Muscle layer of duodenum (tissue), 2 donors: ENCODE data around the gene KCNJ5.
"Not testable (repeated sequence)": the region's sequence is repeated elsewhere in the genome, so short reads cannot be mapped to it uniquely, and the experiment has no call there.

ENCODE experiments used
- H3K27ac ChIP-seq: one replicate; pipeline ENCODE4 v1.7.0; 2013; ENCODE audit warnings: mild to moderate bottlenecking, low read length
- H3K27me3 ChIP-seq: one replicate; pipeline ENCODE4 v1.7.0; 2013; ENCODE audit warnings: low read depth, mild to moderate bottlenecking, control low read depth, low read length
- H3K36me3 ChIP-seq, 2 donors: one replicate each; pipeline ENCODE4 v1.7.0; 2013; ENCODE audit warnings: low read length in 2 of 2, control low read depth in 1 of 2, mild to moderate bottlenecking in 1 of 2; ENCODE audit not compliant: insufficient read depth in 2 of 2, control insufficient read depth in 1 of 2
- H3K4me1 ChIP-seq, 2 donors: one replicate each; pipeline ENCODE4 v1.7.0; 2013; ENCODE audit warnings: low read length in 2 of 2, mild to moderate bottlenecking in 2 of 2, control low read depth in 1 of 2, moderate library complexity in 1 of 2; ENCODE audit not compliant: insufficient read depth in 2 of 2, control insufficient read depth in 1 of 2
- H3K4me3 ChIP-seq, 2 donors: one replicate each; pipeline ENCODE4 v1.7.0; 2013; ENCODE audit warnings: low read length in 2 of 2, low read depth in 1 of 2, mild to moderate bottlenecking in 1 of 2
- H3K9me3 ChIP-seq, 2 donors: one replicate each; pipeline ENCODE4 v1.7.0; 2013; ENCODE audit warnings: low read length in 2 of 2, control low read depth in 1 of 2, mild to moderate bottlenecking in 1 of 2; ENCODE audit not compliant: control insufficient read depth in 1 of 2
- donor health status: healthy.

The KCNJ5 gene

GRCh38 chr11:128917144-128917724, 26.1 kb downstream of the KCNJ5 start:
- Histone ChIP-seq H3K27ac (no peak overlapping the region), H3K4me3 (no peak overlapping the region), H3K27me3 (no peaks in the 10 kb centered on the region), H3K9me3 (no peaks in the 10 kb centered on the region), H3K36me3 (no peaks in the 10 kb centered on the region), H3K4me1 (no peaks in the 10 kb centered on the region)

- H3K27me3 ChIP-seq: no peaks in the 10 kb centered on the region
- no peaks in the 10 kb centered on the region for H3K36me3 ChIP-seq
- H3K27ac ChIP-seq: no peak overlapping the region
- H3K4me3 ChIP-seq: no peak overlapping the region
- H3K4me1 ChIP-seq: no peaks in the 10 kb centered on the region
- no peaks in the 10 kb centered on the region for H3K9me3 ChIP-seq
Observed at GRCh38 chr11:128919216-128919615, 28.1 kb downstream of the KCNJ5 start.

- not testable (repeated sequence) for H3K9me3 ChIP-seq, H3K27me3 ChIP-seq, H3K27ac ChIP-seq, H3K4me1 ChIP-seq, H3K36me3 ChIP-seq, H3K4me3 ChIP-seq
Observed at GRCh38 chr11:128919635-128920034, 28.5 kb downstream of the KCNJ5 start.

GRCh38 chr11:128920666-128921065, 29.5 kb downstream of the KCNJ5 start:
- Histone ChIP-seq H3K27me3 (no peaks in the 10 kb centered on the region), H3K4me1 (no peaks in the 10 kb centered on the region), H3K27ac (no peak overlapping the region), H3K9me3 (no peaks in the 10 kb centered on the region), H3K36me3 (no peaks in the 10 kb centered on the region), H3K4me3 (no peak overlapping the region)

- H3K36me3 ChIP-seq: no peaks in the 10 kb centered on the region
- no peaks in the 10 kb centered on the region for H3K4me1 ChIP-seq
- no peaks in the 10 kb centered on the region for H3K9me3 ChIP-seq
- H3K27me3 ChIP-seq: no peaks in the 10 kb centered on the region
- no peak overlapping the region for H3K27ac ChIP-seq
- no peak overlapping the region for H3K4me3 ChIP-seq
Observed at GRCh38 chr11:128921793-128922192, 30.6 kb downstream of the KCNJ5 start.

GRCh38 chr11:128924104-128924503, 32.9 kb downstream of the KCNJ5 start:
- no peak overlapping the region for H3K27ac ChIP-seq
- H3K36me3 ChIP-seq: no peaks in the 10 kb centered on the region
- no peaks in the 10 kb centered on the region for H3K9me3 ChIP-seq
- H3K4me1 ChIP-seq: no peaks in the 10 kb centered on the region
- no peaks in the 10 kb centered on the region for H3K27me3 ChIP-seq
- no peak overlapping the region for H3K4me3 ChIP-seq

- Histone ChIP-seq H3K9me3 (no peaks in the 10 kb centered on the region), H3K27me3 (no peaks in the 10 kb centered on the region), H3K36me3 (no peaks in the 10 kb centered on the region), H3K4me3 (no peak overlapping the region), H3K4me1 (no peaks in the 10 kb centered on the region), H3K27ac (no peak overlapping the region)
Observed at GRCh38 chr11:128924510-128925249, 33.5 kb downstream of the KCNJ5 start.

GRCh38 chr11:128925250-128925600, 34.1 kb downstream of the KCNJ5 start:
- no peak overlapping the region for H3K4me3 ChIP-seq
- no peak overlapping the region for H3K27ac ChIP-seq
- H3K9me3 ChIP-seq: no peaks in the 10 kb centered on the region
- no peaks in the 10 kb centered on the region for H3K36me3 ChIP-seq
- H3K27me3 ChIP-seq: no peaks in the 10 kb centered on the region
- H3K4me1 ChIP-seq: no peaks in the 10 kb centered on the region

- Histone ChIP-seq H3K4me1 (no peaks in the 10 kb centered on the region), H3K27me3 (no peaks in the 10 kb centered on the region), H3K4me3 (no peak overlapping the region), H3K27ac (no peak overlapping the region), H3K36me3 (no peaks in the 10 kb centered on the region), H3K9me3 (no peaks in the 10 kb centered on the region)
Observed at GRCh38 chr11:128926000-128926399, 34.8 kb downstream of the KCNJ5 start.

- no peaks in the 10 kb centered on the region for H3K27me3 ChIP-seq
- no peak overlapping the region for H3K27ac ChIP-seq
- no peaks in the 10 kb centered on the region for H3K9me3 ChIP-seq
- H3K4me1 ChIP-seq: no peaks in the 10 kb centered on the region
- H3K36me3 ChIP-seq: no peaks in the 10 kb centered on the region
- no peak overlapping the region for H3K4me3 ChIP-seq
Observed at GRCh38 chr11:128926437-128927107, 35.4 kb downstream of the KCNJ5 start.

GRCh38 chr11:128927108-128927461, 35.9 kb downstream of the KCNJ5 start:
- no peaks in the 10 kb centered on the region for H3K4me1 ChIP-seq
- H3K4me3 ChIP-seq: no peak overlapping the region
- H3K27me3 ChIP-seq: no peaks in the 10 kb centered on the region
- no peaks in the 10 kb centered on the region for H3K36me3 ChIP-seq
- no peaks in the 10 kb centered on the region for H3K9me3 ChIP-seq
- H3K27ac ChIP-seq: no peak overlapping the region
